Liver (tissue), 2 donors: ENCODE results near the gene TLL2.

ENCODE experiments used
- YY1 ChIP-seq: IDR thresholded peaks from 2 replicates; pipeline ENCODE4 v1.6.1; 2016; ENCODE audit warnings: antibody characterized with exemption, mild to moderate bottlenecking
- TF ChIP-seq, protein P1 (sequence below): fragments of 150-350 bp; IDR thresholded peaks from 2 replicates; pipeline ENCODE4 v1.5.1; 2017; ENCODE audit warnings: improper control_type of control experiment, low read depth, low read length; ENCODE audit not compliant: missing input control
- TF ChIP-seq, protein P2 (sequence below): IDR thresholded peaks from 2 replicates; pipeline ENCODE4 v1.6.1; 2016; ENCODE audit warnings: antibody characterized with exemption, mild to moderate bottlenecking
- TF ChIP-seq, protein P3 (sequence below): IDR thresholded peaks from 2 replicates; pipeline ENCODE4 v1.6.1; 2016; ENCODE audit warnings: antibody characterized with exemption
- donor health status: healthy.

DNA sequence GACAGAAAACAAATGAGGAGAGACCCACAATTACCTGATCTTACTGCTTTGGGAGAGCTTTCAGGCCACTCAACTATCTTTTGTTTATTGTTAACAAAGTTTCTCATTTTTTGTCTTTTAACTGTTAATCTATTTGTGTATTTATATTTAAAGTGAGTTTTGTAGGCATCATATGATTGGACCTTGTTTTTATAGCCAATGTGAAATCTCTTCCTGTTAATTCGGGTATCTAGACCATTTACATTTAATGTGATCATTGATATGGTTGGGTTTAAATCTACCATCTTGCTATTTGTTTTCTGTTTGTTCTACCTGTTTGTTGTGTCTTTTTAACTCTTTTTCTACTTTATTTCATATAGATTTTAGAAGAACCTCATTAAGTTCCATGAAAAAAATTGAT is 167.4 kb downstream of the TLL2 start:
- TF ChIP-seq, protein P1, sequence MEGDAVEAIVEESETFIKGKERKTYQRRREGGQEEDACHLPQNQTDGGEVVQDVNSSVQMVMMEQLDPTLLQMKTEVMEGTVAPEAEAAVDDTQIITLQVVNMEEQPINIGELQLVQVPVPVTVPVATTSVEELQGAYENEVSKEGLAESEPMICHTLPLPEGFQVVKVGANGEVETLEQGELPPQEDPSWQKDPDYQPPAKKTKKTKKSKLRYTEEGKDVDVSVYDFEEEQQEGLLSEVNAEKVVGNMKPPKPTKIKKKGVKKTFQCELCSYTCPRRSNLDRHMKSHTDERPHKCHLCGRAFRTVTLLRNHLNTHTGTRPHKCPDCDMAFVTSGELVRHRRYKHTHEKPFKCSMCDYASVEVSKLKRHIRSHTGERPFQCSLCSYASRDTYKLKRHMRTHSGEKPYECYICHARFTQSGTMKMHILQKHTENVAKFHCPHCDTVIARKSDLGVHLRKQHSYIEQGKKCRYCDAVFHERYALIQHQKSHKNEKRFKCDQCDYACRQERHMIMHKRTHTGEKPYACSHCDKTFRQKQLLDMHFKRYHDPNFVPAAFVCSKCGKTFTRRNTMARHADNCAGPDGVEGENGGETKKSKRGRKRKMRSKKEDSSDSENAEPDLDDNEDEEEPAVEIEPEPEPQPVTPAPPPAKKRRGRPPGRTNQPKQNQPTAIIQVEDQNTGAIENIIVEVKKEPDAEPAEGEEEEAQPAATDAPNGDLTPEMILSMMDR, result no peak
- no peak for TF ChIP-seq YY1
- TF ChIP-seq, protein P2, sequence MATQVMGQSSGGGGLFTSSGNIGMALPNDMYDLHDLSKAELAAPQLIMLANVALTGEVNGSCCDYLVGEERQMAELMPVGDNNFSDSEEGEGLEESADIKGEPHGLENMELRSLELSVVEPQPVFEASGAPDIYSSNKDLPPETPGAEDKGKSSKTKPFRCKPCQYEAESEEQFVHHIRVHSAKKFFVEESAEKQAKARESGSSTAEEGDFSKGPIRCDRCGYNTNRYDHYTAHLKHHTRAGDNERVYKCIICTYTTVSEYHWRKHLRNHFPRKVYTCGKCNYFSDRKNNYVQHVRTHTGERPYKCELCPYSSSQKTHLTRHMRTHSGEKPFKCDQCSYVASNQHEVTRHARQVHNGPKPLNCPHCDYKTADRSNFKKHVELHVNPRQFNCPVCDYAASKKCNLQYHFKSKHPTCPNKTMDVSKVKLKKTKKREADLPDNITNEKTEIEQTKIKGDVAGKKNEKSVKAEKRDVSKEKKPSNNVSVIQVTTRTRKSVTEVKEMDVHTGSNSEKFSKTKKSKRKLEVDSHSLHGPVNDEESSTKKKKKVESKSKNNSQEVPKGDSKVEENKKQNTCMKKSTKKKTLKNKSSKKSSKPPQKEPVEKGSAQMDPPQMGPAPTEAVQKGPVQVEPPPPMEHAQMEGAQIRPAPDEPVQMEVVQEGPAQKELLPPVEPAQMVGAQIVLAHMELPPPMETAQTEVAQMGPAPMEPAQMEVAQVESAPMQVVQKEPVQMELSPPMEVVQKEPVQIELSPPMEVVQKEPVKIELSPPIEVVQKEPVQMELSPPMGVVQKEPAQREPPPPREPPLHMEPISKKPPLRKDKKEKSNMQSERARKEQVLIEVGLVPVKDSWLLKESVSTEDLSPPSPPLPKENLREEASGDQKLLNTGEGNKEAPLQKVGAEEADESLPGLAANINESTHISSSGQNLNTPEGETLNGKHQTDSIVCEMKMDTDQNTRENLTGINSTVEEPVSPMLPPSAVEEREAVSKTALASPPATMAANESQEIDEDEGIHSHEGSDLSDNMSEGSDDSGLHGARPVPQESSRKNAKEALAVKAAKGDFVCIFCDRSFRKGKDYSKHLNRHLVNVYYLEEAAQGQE, result no peak
- TF ChIP-seq, protein P3, sequence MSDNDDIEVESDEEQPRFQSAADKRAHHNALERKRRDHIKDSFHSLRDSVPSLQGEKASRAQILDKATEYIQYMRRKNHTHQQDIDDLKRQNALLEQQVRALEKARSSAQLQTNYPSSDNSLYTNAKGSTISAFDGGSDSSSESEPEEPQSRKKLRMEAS, result no peak
